HG03039 (cell line): ENCODE data around the gene MAGEA10.
"Not testable (repeated sequence)": the region's sequence is repeated elsewhere in the genome, so short reads cannot be mapped to it uniquely, and the experiment has no call there.

Experiments used
- ATAC-seq: cut with Tn5 transposase; IDR thresholded peaks from one replicate; pipeline ENCODE4 v1.9.1; 2021; ENCODE audit warnings: mild to moderate bottlenecking, moderate library complexity; ENCODE audit not compliant: unreplicated experiment

Gene MAGEA10

DNA sequence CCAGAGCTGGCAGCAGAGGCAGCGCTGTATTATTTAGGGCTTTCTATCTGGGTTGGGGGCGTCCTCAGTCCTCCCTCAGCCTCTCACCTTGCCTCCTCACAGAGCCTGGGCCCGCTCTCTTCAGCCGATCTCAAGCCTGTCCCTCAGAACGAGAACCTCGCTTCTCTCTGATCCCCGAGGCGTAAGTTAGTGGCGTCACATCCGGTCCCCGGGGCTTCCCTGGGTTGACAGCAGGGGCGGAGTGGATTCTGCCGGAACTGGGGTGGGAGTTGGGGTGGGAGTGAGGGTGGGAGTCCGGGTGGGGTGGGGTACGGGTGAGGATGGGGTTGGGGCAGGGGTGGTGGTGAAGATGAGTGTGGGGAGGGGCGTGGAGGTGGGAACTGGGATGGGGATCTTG, at the start of gene MAGEA10:
TSS of gene MAGEA10 (minus strand) at position 190 of the 397 bp plus-strand sequence. CDS start 2,957 bp downstream, outside the sequence.
- no peak for ATAC-seq

DNA sequence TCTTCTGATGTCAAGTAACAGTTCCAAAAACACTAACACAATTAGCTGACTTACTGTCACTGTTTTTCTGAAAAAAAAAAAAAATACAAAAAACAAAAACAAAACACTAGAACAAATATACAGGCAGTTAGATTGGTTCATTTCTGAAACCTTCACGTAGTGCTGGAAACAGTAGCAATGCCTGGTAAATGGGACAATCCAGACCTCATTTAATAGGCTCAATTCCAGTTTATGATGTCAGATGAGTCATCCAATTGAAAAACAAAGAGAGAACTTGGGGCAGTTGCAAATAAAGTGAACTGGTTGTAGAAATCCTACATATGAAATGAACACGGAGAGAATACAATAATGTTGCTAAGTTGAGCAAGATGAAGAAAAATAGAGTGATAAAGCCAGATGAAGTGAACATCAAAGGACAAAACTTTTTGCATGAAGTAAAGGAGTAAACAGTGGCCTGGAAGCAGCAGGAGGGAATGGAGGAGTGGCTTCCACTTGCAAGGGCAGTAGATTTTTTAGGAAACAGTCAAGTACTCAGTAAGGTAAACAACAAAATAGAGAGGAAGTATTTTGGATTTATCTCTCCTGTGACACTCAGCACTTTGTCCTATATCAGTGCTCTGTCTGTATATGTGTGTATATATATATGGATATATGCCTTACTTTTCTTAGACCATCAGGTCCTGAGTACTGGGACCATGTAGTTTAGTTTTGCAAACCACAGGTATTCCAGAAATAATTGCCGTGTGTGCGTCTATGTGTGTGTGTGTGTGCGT, 39.3 kb upstream of the MAGEA10 start:
- ATAC-seq: no peak

GRCh38 chrX:152177052-152177451, 38.7 kb upstream of the MAGEA10 start:
- ATAC-seq: no peak

DNA sequence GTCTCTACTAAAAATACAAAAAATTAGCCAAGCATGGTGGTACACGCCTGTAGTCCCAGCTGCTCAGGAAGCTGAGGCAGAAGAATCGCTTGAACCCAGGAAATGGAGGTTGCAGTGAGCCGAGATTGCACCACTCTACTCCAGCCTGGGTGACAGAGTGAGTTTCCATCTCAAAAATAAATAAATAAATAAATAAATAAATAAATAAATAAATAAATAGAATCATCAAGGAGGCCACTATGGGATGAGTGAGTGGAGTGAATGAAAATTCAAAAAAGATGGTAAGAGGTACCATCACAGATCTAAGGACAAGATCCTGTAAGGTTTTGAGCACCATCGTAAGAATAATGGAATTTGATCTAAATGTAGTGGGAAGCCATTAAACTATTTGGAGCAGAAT, 37.5 kb upstream of the MAGEA10 start:
- not testable (repeated sequence) for ATAC-seq

GRCh38 chrX:152173923-152174322, 35.5 kb upstream of the MAGEA10 start:
- not testable (repeated sequence) for ATAC-seq

GRCh38 chrX:152170621-152171020, 32.2 kb upstream of the MAGEA10 start:
- no peak for ATAC-seq

- ATAC-seq: no peak
Measured at GRCh38 chrX:152165033-152165743, 26.8 kb upstream of the MAGEA10 start.

DNA sequence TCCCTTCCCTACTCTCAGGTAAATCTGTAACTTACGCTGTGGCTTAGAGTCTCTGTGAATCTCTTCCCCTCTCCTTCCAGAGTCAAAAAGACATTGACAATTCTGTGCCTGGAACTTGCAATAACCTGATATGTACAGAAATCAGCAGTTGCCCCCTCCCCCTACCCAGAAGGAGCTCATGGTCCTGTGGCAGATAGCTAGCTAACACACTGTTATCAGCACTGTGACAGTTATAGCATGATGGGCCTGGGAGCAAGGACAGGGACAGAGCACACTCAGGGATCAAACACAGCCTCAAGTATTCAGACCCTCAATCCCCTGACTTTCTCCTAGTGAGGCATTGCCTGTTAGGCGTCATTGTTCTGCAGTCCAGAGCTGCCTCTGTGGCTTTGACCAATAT, 18.7 kb upstream of the MAGEA10 start:
- no peak for ATAC-seq

DNA sequence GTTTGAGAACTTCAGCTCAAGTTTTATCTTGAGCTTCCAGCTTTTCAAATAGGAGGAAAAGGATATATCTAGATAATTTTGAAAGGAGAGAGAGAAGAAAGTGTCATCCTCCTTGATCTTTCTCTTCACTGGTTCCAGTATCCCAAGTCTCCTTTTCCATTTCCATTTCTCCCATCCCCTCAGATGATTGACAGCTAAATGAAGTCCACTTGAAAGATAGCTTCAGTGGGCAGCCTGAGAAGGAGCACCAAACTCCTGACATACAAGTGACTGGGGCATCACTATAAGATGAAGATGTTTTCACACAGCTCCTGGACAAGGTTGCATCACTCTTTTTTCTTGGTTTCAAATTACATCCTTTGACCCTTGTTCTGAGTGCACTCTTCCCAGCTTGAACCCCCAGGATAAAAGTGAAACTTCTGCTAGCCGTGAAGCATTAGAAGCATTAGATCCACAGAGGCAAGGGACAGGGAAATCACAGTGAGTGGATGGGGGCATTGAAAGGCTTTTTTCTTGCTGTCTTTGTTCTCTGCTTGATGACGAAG, 17.5 kb upstream of the MAGEA10 start:
- no peak for ATAC-seq

- no peak for ATAC-seq
Measured at GRCh38 chrX:152154050-152154449, 15.7 kb upstream of the MAGEA10 start.

GRCh38 chrX:152151256-152151655, 12.9 kb upstream of the MAGEA10 start:
- no peak for ATAC-seq

- no peak for ATAC-seq
Measured at GRCh38 chrX:152149648-152150047, 11.3 kb upstream of the MAGEA10 start.

GRCh38 chrX:152139589-152139988, 1.2 kb upstream of the MAGEA10 start:
- ATAC-seq: no peak

GRCh38 chrX:152137771-152138387, 498 bp downstream of the MAGEA10 start:
- ATAC-seq: no peak

- no peak for ATAC-seq
Measured at GRCh38 chrX:152136312-152136711, 2.1 kb downstream of the MAGEA10 start.

DNA sequence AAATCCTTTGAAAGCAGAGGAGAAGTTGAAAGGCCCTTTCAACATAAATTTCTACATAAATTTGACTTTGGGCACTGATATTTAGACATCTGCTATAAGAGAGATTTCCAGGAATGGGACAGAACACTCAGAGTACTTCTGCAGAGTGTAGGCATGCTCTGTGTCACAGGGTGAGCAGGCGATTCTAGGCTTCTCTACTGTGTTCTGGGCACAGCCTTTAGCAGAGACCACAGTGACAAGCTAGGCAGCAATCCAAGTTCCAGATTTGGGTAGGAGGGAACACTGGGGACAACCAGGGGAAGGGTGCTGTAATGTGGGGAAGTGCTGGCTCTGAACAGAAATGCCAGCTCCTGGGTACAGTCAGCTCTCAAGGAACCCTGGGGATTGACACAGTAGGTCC, 6.9 kb downstream of the MAGEA10 start:
- no peak for ATAC-seq

- not testable (repeated sequence) for ATAC-seq
Measured at GRCh38 chrX:152129069-152129844, 9.1 kb downstream of the MAGEA10 start.

- no peak for ATAC-seq
Measured at GRCh38 chrX:152117305-152117704, 21.1 kb downstream of the MAGEA10 start.

DNA sequence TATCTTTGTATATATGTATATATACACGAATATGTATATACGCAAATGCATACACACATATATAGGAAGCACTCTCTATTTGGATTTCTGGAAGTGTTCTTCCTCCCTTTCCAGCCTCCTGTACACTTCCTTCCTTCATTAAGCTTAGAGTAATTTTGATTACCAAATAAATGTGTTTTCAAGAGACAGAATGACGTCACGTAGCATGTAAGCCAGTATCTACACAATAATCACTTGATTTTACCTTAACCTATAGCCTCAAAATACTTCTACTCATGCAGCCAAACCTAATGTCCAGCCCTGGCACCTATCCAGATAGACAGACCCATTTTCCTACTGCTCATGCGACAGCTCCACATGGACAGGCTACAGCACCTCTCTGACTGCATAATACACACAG, 29.9 kb downstream of the MAGEA10 start:
- ATAC-seq: no peak

DNA sequence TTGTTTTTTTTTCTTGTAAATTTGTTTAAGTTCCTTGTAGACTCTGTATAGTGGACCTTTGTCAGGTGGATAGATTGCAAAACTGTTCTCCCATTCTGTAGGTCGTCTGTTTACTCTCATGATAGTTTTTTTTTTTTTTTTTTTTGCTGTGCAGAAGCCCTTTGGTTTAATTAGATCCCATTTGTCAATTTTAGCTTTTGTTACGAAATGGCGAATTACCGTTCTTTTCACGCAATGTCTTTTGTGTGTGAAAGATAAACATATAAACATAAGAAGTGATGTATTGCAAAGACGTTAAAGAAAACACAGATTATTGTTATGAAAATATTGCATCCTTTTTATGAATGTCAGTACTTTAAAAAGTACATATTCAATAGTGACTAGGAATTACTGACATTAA, 34.5 kb downstream of the MAGEA10 start:
- ATAC-seq: no peak

DNA sequence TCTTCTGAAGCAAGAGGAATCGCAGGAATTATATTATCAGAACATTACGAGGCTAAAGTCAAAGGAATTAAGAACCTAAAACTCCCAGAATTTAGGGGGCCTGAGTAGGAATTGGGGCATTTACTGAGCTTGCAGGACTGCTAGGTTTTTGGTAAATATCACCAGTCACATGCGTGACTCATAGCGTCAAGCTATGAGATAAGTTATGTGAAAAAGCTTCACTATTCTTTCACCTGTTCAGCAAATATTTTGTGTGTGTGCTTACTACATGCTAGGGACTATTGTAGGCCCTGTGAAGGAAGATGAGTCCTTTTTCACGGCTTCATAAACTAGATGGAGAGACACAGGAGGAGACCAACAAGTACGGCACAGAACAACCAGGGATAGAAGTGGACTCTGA, 52.2 kb downstream of the MAGEA10 start:
- ATAC-seq: no peak
